ENCODE measurements around the gene TXNDC2. TPM values are rescaled to one million over a fixed set of nuclear protein-coding genes. Genes with fewer than 3 reads are reported as not detected.

Gene TXNDC2
- total and polyA plus RNA-seq, 9 of the 15 experiments (the other 6 are each of a cell fraction or from before 2014, with no cell fraction given): 1.2 to 4.9 (median 2.3) TPM

- TF ChIP-seq ZBTB2 (IDR thresholded peaks at IDR 0.05) (peak; percentile 83; the same call in 1 of the 2 replicates), HIVEP1 (CRISPR knock-in tag; IDR thresholded peaks at IDR 0.05) (peak; percentile 9; the same call in 1 of the 2 replicates), ZNF639 (CRISPR knock-in tag; conservative IDR thresholded peaks at IDR 0.05 in 1 of 2, IDR thresholded peaks at IDR 0.05 in 1 of 2) (peak in 1 of 2 experiments; percentile 72; a peak in 2 of 4 replicates), ZBTB17 (CRISPR knock-in tag; IDR thresholded peaks at IDR 0.05) (peak; percentile 67), POU5F1 (IDR thresholded peaks at IDR 0.05; ENCODE audit: borderline replicate concordance, low read depth, low read length, partially characterized antibody) (no peak), KLF16 (IDR thresholded peaks at IDR 0.05) (peak; percentile 56; the same call in 1 of the 2 replicates), FOS (IDR thresholded peaks at IDR 0.05; ENCODE audit: extremely low read depth, insufficient read length) (peak; percentile 59), PML (IDR thresholded peaks at IDR 0.05; ENCODE audit: low read length) (peak; percentile 53), KDM5B (IDR thresholded peaks at IDR 0.05; ENCODE audit: insufficient replicate concordance, low read depth, low read length) (no peak), TFAP4 (CRISPR knock-in tag; IDR thresholded peaks at IDR 0.05; ENCODE audit: borderline replicate concordance) (peak; percentile 53), MEF2D (tag; conservative IDR thresholded peaks at IDR 0.05; ENCODE audit: low read depth) (peak; percentile 85), ARNT (IDR thresholded peaks at IDR 0.05) (no peak), LARP7 (IDR thresholded peaks at IDR 0.05) (peak; percentile 72; the same call in 1 of the 2 replicates), TSHZ1 (CRISPR knock-in tag; IDR thresholded peaks at IDR 0.05) (peak; percentile 62), NR2C1 (IDR thresholded peaks at IDR 0.05) (no peak), NR2C1 (tag; IDR thresholded peaks at IDR 0.05) (peak; percentile 97), PTTG1 (tag; IDR thresholded peaks at IDR 0.05; ENCODE audit: low read depth) (peak; percentile 61), NR4A1 (CRISPR knock-in tag; IDR thresholded peaks at IDR 0.05) (no peak; the same call in 1 of the 2 replicates), NR4A1 (tag; IDR thresholded peaks at IDR 0.05) (peak; percentile 80), HNRNPL (IDR thresholded peaks at IDR 0.05; ENCODE audit: low read depth, low read length) (no peak), RNF2 (IDR thresholded peaks at IDR 0.05) (peak; percentile 99), MXI1 (IDR thresholded peaks at IDR 0.05; ENCODE audit: low read depth, low read length) (no peak)
These were observed 15.9 kb upstream of the TXNDC2 start (continued) for GRCh38 chr18:9869715-9870430.

All from K562 (cell line).